Measurements from ENCODE around the gene UNC93A.
"Not testable (repeated sequence)": the region's sequence is repeated elsewhere in the genome, so short reads cannot be mapped to it uniquely, and the experiment has no call there.

UNC93A gene

DNA sequence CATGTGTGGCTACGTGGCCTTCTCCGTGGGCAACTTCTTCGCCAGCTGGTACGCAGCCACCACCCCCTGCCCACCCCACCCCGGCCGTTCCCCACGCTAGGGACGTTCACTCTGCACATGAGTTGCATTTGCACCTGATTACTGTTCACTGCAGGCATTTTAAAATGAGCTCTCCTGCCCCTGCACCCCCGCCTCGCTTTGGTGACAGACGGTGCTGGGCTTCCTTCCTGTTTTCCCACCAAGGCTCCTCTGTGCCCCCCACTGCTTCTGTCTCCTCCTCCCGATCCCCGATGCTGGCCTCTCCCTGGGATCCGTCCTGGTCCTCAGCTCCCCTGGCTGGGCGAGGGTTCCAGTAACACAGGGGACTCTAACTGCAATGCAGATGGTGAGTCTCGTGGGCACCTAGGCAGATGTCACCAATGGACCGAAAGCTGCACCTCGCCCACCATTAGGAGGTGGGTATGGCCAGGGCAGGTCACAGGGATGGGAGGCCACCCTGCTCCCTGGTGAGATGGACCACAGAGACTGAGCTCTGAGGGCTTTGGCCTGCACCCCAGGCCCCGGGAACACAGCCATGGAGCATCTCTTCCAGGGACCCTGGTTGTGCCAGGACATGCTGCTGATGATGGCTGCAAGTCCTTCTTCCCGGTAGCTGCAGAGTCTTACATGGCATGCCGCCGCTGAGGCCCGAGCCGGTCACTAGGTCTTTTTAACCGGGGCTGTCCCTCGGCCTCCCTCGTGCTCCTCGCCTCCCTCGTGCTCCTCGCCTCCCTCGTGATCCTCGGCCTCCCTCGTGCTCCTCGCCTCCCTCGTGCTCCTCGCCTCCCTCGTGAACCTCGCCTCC, 3.8 kb downstream of the UNC93A start:
- DNase-seq: no peak

DNA sequence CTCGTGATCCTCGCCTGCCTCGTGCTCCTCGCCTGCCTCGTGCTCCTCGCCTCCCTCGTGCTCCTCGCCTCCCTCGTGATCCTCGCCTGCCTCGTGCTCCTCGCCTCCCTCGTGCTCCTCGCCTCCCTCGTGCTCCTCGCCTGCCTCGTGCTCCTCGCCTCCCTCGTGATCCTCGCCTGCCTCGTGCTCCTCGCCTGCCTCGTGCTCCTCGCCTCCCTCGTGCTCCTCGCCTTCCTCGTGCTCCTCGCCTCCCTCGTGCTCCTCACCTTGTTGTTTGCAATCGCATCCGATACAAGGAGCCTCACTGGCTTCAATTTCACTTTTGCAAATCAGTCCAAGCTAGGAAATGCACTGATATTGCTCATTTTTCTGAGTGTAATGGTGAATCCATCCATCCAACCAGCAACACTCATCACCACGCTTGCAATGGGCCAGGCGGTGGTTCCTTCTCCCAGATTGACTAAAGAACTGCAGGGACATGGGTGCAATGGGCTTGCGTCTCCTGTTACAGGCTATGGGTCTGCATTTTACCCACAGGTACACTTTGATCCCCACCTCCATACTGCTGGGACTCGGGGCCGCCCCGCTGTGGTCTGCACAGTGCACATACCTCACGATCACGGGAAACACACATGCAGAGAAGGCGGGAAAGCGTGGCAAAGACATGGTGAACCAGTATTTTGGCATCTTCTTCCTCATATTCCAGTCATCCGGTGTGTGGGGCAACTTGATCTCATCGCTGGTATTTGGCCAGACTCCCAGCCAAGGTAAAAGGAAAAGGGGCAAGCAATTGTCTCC, 4.6 kb downstream of the UNC93A start:
- DNase-seq: no peak

DNA sequence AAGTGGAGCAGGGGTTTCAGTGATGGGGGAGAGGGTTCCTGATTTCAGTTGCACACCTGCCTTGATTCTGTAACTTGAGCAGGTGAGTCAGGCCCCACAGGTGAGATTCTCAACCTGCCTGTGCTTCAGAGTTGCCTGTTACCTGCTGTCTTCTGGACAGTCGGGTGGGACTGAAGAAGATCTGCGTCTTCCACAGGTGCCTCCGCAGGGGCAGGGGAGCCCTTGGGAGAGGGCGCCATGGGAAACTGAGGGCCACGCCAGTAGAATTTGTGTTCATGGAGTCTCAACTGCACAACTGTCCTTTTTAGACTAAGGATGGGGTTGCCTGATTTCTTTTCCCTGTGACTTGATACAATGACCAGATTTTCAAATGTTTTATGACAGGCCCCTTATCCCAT, 5.2 kb downstream of the UNC93A start:
- DNase-seq: no peak

DNA sequence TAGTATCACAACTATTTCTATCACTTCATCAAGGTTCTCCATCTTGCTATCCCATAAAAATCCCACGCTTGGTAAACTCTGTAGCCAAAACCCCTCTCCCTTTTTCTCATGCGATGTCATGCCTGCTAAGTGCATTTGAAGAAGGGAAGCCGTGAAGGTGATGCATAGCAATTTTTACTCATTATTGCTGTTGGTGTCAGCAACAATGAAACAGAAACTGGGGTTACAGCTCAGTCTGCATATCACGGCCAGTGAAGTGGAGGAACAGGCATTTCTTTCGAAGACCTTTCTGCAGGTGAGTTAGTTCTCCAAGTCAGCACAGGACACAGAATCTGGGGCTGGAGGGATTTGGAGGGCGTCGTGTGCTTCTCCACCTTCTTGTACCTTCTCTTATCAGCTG, 5.8 kb downstream of the UNC93A start:
- DNase-seq: peak; percentile 34

DNA sequence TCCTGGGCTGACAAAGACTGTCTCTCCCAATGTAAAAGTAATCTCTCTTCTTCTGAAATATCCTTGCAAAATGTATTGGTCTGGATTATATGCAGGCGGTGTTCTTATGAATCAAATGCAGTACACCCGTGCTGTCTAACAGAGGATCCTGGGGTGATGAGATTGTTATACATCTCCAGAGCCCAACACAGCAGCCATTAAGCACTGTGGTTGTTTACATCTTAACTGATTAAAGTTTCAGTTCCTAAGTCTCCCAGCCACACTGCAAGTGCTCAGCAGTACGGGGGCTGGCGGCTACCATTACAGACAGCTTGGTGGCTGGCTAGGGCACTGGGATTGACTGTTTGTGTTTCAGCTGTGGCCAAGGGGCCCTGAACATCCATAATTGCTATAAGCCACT, 7.0 kb downstream of the UNC93A start:
- DNase-seq: no peak

DNA sequence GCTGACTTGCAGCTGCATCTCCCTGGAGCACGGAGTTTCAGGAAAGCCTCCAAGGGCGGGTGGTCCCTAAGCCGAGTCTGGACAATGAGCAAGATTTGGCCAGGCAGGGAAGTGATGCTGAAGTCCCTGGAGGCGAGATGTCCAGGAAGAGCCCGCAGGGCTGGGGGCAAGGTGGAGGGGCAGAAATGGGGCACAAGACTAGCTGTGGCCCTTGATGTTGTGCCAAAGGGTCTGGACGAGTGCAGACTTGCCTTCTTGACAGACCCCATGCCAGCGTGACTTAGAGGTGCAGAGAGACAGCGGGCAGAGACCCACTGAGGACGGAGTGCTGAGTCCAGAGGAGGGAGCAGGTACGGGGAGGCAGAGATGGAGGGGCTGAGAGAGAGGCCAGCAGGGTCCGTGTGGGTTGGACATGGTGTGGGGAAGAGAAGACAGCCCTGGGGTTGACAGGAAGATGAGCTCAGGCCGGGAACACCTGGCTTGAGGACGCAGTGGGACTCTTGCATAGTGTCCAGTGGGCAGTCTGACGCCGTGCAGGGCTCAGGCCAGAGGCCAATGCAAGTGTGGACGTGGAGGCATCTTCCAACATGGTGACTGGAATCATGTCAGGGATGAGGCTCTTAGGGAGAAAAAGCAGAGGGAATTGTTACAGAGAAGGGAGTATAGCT, 8.7 kb downstream of the UNC93A start:
- no peak for DNase-seq

DNA sequence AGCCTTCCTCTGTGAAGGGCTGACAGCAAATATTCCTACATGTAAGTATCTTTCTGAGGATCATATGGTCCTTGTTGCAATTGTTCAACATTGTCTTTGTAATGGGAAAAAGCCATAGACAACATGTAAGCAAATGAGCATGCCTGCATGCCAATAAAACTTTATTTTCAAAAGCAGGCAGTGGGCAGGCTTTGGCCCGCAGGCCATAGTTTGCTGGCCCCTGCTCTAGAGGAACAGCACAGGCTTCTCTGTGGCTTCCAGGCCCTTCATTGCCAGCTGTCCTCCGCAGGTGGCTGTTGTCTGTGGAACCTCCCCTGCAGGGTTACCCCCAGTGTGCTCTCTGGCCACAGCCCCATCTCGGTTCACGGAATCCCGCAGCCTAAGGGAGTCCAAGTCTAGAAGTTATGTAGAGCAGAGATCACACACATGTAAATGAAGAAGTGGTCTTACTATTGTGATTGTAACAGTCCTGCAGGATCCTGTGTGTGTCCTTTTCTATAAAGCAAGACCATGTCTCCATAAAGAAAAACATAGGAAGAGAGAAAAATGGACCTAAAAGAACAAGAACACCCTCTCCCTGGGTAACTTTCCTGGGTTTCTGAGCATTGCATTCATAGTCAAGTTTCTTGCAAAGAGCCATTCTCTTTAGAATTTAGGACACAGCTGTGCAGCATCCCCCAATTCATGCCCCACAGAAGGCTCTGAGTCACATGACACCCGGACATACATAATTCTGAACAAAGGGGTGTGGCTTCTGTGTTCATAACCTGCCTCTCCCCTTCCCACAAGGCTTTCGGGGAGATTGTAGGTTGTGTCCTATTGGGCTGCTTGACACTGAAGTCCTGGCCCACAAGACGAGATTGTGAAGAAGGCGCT, 10.0 kb downstream of the UNC93A start:
- DNase-seq: no peak

DNA sequence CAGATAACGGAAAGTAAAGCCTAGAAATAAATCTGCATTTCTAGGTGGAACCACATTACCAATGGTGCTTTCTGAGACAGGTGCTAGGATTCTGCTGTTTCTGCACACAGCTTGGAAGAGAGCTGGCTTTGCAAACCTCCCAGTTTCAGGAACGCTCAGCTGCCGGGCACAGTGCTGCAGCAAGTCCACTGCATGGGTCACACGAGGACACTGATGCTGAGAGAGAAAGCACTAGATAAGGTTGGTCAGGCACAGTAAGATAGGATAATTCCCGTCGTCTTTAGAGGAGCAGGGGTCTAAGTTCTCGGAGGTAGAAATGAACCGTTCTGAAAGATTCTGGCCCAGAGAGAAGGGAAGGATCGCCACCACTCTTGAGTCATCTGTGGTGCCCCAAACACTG, 11.0 kb downstream of the UNC93A start:
- no peak for DNase-seq

DNA sequence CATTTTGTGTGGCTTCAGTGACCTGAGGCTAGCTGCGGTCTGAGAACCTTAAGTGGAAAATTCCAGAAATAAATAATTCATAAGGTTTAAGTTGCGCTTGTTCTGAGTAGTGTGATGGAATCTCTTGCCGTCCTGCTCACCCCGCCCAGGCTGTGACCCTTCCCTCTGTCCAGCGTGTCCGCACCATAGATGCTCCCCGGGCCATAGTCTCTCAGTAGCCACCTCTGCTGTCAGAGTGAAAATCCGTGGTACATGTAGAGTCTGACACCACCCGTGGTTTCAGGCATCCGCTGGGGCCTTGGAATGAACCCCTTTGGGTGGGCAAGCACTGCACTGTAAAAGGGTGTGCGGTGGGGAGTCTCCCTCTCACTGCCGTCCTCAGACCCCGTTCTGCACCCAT, 11.7 kb downstream of the UNC93A start:
- no peak for DNase-seq

DNA sequence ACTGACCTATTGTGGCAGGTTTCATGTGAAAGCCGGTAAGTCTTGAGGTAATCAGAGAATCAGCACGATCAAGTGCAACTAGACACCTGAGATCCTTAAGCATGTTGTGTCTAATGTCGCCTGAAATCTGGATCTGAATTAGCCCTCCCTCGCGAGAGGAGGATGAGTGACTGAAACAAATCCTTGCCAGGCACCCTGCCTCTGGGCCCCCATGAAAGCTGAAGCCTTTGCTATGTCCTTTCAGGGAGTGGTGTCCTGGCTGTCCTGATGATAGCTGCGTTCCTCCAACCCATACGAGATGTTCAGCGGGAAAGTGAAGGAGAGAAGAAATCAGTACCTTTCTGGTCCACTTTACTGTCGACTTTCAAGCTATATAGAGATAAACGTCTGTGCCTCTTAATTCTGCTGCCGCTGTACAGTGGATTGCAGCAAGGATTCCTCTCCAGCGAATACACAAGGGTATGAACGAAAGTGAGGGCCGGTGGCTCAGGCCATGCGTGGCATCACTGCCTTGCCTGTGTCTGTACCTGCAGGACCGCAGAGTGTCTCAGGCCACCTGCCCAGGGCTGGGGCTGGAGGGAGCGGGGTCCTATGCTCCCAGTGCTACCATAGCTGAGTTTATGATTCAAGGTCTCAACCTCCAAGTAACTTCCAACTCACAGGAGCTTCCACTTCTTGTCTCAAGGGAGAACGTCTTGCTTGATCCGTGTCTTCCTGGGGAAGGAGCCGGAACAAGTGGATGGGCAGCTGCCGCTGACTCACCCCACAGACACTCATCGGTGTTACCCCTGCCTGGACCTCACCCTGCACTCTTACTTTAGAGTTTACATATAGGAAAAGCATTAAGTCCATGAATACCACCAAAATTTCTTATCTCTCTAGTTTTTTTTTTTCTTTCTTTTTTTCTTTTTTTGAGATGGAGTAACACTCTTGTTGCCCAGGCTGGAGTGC, 12.8 kb downstream of the UNC93A start:
- DNase-seq: no peak

DNA sequence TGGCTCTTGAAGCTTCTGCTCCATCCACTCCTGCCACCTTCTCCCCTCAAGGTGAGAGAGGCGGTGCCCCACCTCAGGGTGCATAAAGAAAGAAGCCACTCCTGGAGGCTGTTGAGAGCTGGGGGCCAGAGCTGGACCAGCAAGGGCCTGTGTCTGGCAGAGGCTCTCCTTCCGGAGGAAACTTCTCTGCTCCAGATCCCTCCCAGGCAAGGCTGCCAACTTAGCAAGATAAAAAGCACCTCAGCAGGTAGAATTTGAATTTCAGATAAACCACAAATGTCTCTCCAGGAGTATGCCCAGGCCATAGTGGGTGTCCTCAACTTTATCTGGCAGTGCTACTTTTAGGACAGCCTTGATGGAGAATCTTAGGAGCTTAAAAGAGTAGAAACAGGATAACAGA, 13.8 kb downstream of the UNC93A start:
- no peak for DNase-seq

DNA sequence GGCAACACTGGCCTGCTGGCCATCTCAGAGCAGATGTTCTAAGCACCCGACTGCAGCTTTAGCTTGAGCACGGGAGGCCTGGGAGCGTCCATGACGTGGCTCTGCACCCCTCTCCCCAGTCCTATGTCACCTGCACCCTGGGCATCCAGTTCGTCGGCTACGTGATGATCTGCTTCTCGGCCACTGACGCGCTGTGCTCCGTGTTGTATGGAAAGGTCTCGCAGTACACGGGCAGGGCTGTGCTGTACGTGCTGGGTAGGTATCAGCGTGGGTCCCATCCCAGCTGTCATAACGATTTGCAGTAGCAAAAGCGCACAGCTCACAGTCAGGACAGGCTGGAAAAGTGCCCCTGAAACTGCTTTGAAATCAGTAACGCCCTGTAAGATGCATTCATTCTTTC, 14.7 kb downstream of the UNC93A start:
- DNase-seq: no peak

DNA sequence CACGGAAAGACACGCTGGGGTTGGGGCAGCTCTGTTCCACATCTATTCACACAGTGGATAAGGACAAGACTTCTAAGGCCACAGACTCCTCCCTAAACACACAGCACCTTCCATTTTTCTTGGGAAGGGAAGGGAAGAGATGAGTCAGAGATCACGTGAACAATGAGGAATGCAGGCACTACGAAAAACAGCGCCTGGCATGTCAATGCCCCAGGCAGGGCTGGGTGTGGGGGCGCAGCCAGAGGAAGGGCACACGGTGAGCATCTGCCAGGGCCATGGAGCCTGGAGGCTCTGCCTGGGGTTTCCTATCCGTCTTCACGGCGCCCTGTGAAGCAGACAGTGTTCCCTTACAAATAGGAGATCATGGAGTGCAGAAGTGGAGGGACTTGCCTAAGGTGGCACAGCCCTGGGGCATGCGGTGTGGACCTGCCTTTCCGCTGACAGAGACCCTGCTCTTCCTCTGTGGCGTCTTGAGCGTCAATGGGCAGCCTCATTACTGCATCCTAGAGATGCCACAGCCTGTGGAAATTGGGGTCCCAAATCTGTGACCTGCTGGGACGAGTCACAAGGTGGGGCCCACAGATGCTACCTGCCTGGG, 15.4 kb downstream of the UNC93A start:
- no peak for DNase-seq

DNA sequence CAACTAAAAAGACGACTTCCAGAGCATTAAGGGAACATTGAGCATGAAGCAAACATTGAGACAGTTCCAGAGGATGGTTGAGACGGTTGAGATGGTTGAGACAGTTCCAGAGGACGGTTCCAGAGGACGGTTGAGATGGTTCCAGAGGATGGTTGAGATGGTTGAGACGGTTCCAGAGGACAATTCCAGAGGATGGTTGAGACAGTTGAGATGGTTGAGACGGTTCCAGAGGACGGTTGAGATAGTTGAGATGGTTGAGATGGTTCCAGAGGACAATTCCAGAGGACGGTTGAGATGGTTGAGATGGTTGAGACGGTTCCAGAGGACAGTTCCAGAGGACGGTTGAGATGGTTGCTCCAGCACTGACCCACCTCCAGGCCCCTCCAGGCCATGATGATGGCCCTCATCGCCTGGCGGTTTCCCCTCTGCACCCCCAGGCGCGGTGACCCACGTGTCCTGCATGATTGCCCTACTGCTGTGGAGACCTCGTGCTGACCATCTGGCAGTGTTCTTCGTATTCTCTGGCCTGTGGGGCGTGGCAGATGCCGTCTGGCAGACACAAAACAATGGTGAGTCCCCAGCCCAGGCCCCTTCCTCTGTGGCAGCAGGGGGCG, 16.3 kb downstream of the UNC93A start:
- DNase-seq: no peak

DNA sequence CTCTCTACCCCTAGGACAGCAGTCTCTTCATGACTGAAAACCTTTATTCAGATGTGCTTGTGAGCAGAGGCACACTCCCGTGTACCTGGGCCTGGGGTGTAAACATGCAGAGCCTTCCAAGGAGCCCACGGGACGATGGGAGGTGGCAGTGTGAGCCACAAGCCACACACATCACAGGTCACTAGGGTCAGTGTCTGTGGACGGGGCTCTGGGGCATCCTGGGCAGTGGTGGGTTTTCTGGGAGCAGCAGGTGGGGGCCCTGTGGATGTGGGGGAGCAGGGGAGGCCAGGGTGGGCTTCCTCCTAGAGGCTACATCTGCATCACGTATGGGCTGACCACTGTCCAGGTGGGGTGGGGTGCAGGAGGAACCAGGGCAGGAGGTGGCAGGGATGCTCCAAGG, 17.1 kb downstream of the UNC93A start:
- DNase-seq: no peak

DNA sequence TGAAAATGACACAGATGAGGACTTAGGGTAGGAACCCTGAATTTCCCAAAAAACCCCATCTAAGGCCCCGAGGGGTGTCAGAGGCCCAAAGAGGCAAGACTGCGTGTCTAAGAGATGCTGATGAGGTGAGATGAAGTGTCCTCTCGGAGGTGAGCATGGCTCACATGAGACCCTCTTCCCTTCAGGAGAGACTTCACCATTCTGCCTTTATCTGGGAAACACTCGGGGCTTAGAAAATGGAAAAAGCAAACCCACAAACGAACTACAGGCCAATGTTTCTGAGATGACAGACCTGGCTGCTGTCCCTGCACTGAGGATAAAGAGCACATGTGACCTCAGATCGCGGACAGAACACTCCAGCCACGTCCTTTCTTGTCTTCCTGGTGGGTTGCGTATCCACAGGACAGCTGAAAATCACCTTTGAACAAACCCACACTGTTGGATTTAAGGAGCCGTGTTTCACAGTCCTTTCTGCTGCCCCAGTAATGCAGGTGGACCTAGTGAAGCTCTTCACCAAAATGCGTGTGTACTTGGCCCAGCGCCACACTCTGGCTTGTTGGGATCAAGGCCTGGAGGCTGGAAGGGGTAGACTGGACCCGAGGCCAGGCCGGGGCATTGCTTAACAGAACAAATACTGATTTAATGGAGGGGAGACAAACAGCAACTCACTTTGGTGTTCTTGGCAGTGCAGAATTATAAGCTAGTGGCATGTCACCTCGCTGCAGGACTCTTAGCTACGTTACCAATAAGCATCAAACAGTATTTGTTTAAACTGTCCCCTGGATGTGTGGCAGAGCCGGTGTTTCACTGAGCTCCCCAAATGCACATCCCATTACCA, 18.5 kb downstream of the UNC93A start:
- DNase-seq: not testable (repeated sequence)

DNA sequence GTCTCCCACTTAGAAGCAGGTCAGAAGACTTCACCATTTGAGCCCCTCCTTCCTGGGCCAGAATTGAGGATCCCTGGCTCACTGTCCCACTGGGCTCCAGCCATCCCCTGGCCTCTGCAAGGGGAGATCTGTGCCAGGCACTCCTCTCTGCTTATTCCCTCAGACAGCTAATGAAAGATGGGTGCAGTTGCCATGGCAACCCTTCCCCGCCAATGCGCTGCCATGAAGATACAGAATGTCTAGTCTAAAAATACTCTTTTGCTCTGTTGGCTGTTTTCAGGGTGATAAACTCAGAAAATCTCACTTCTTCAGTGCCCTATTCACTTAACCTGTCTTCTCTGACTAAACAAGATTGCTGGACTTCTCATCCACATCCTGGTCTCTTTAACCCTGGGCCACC, 20.2 kb downstream of the UNC93A start:
- DNase-seq: no peak

DNA sequence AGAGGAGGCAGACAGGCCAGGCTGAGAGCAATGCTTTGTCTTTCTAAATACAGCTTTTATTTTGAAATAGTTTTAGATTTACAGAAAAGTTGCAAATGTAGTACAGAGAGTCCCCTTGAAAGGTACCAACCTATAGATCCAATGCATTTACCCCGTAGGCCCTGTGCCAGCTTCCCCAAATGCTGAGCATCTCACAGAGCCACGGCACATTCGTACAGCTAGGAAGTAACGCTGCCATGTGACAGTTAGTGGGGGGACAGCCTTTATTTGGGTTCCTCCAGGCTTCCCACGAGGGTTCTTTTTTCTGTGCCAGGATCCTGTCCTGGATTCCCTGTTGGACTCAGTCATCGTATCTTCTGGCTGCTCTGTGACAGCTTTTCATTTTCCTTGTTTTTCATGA, 20.6 kb downstream of the UNC93A start:
- not testable (repeated sequence) for DNase-seq

DNA sequence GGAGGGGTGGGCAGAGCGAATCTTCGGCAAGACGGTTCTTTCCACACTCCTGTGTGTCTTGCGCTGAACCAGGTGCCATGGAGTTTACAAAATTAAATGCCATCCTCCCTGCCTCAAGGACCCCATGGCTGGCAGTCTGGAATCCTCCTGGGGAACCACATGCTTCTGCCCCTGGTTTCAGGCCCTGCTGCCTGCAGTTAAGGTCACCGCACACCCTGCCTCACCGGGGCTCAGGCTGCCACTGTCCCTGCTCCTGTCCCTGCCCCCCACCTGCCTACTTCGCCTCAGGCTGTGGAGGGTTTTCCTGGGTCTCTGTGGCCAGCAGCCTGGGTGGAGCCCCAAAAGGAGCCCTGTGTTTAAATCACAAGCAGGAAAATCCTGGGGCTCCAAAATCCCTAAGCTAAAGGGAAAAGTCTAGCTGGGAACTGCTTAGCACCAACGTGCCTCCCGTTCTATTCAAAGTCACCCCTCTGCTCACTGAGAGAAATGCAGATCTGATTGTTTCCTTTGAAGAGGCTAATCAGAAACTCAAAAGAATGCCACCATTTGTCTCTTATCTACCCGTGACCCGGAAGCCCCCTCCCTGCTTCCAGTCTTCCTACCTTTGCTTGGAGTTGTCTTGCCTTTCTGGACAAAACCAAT, 23.2 kb downstream of the UNC93A start:
- no peak for DNase-seq
